Measurements from ENCODE around the gene ELAVL3. TPM values are rescaled to one million over a fixed set of nuclear protein-coding genes. Genes with fewer than 3 reads are reported as not detected.

ELAVL3 gene
- total and polyA plus RNA-seq, 2 of the 8 experiments (the other 6 are each of a cell fraction or from before 2014, with no cell fraction given), result 0.80 to 1.0 TPM

DNA sequence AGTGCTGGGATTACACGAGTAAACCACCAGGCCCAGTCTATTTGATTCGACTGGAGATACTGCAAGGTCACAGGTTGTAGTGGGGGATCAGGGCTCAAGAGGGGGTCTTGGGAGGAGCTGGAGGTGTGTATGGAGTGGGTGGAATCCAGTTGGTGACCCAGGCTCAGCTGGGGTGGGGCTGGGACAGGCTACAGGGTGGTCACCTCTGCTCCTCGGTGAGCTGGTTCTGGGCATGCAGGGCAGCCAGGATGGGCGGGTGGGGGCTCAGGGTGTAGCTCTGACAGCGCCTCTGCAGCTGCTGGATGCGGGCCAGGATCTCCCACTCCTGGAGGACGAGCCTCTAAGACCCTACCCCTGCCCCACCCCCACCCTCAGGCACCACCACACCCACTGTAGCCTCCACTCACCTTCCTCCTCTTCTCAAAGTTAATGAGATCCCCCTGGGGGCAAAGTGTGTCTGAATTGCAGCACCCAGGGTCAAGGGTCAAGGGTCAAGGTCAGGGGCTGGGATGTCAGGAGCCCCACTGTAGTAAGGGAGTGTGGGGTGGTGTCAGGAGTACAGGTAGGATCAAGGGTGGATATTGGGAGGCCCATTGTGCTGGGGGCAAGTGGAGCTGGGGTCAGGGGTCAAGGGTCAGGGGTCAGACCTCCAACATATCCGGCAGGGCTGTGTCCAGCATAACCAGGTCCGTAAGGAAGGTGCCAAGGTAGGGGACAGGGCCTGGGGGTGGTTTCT is 78.9 kb downstream of the ELAVL3 start:
- POLR2A ChIA-PET (ENCODE audit: partially characterized antibody), result interaction anchor here (0.7 to 3.2 kb wide), 6 partner anchors 8 to 39 kb away, joined by 3 to 11 read pairs (median 6); partner anchors contain the start of genes EPOR and RGL3
- TF ChIP-seq SIN3A (conservative IDR thresholded peaks at IDR 0.05 in 1 of 2, IDR thresholded peaks at IDR 0.05 in 1 of 2; ENCODE audit: low read depth in 1 of 2, low read length in 2 of 2) (no peak), PHF8 (conservative IDR thresholded peaks at IDR 0.05; ENCODE audit: low read depth, low read length) (no peak), SP4 (IDR thresholded peaks at IDR 0.05; ENCODE audit: low read length) (no peak), BCL11A (IDR thresholded peaks at IDR 0.05; ENCODE audit: low read depth in 2 of 2, low read length in 2 of 2) (no peak)
- CTCF ChIA-PET (ENCODE audit: partially characterized antibody), result interaction anchor here (1.1 to 3.5 kb wide), 5 partner anchors 8 to 474 kb away, joined by 3 to 15 read pairs (median 8); partner anchors contain the start of genes EPOR, TIMM29 and YIPF2

More for the DNA sequence above, 78.9 kb downstream of the ELAVL3 start:
- Histone ChIP-seq H3K79me2 (ENCODE audit: control insufficient read depth in 1 of 2, insufficient read depth in 2 of 2, low read length in 2 of 2) (no peaks in the 10 kb centered on the region), H3K36me3 (ENCODE audit: control insufficient read depth in 2 of 4, insufficient read depth in 4 of 4, low read length in 3 of 4) (peaks cover 0 to 28% (median 11%) of the 10 kb centered on the region in 4 experiments; a peak in 6 of 8 replicates), H3K4me3 (ENCODE audit: extremely low read depth in 1 of 4, insufficient read depth in 2 of 4, low read depth in 3 of 4, low read length in 4 of 4) (no peak overlapping the region), H2BK120ac (replicated peaks; ENCODE audit: low read depth, low read length) (no peak overlapping the region), H2AK5ac (ENCODE audit: low read depth, low read length) (no peak overlapping the region), H4K8ac (ENCODE audit: extremely low read depth, insufficient read depth, low read length) (no peak overlapping the region), H3K23ac (ENCODE audit: insufficient read length) (no peak overlapping the region), H3K79me1 (ENCODE audit: low read depth, low read length) (no peaks in the 10 kb centered on the region), H3K23me2 (ENCODE audit: low read depth, low read length) (peaks cover 1% of the 10 kb centered on the region; the same call in 1 of the 2 replicates), H3K4ac (replicated peaks; ENCODE audit: insufficient read length, low read depth, low read length) (no peak overlapping the region), H3K27ac (ENCODE audit: low read depth, low read length) (no peak overlapping the region), H3K9me3 (ENCODE audit: insufficient read depth in 2 of 2, low read depth in 1 of 2, low read length in 1 of 2) (no peaks in the 10 kb centered on the region), H3K4me1 (replicated peaks in 1 of 4; ENCODE audit: control insufficient read depth in 3 of 4, insufficient read depth in 4 of 4, low read length in 3 of 4) (peaks cover 0 to 6% (median under 1%) of the 10 kb centered on the region in 4 experiments; a peak in 4 of 7 replicates), H3K18ac (ENCODE audit: extremely low read depth, low read length) (no peak overlapping the region), H3K4me2 (ENCODE audit: insufficient read depth in 1 of 2, low read depth in 2 of 2, low read length in 2 of 2) (no peak overlapping the region), H2BK20ac (ENCODE audit: low read length) (no peak overlapping the region), H4K5ac (ENCODE audit: insufficient read length, low read depth, low read length) (no peak overlapping the region), H3K56ac (replicated peaks; ENCODE audit: insufficient read length, low read depth, low read length) (no peak overlapping the region), H2BK12ac (ENCODE audit: low read depth, low read length) (no peak overlapping the region), H2AFZ (ENCODE audit: low read length) (no peak overlapping the region), H4K20me1 (replicated peaks in 1 of 2; ENCODE audit: control insufficient read depth in 1 of 2, insufficient read depth in 2 of 2, low read length in 2 of 2) (no peaks in the 10 kb centered on the region), H2BK5ac (ENCODE audit: low read depth, low read length) (no peak overlapping the region), H3K14ac (ENCODE audit: insufficient read length) (no peak overlapping the region), H3K27me3 (replicated peaks in 1 of 4; ENCODE audit: control insufficient read depth in 3 of 4, extremely low read depth in 1 of 4, insufficient read depth in 3 of 4, low read length in 3 of 4) (no peaks in the 10 kb centered on the region), H3K9ac (replicated peaks in 1 of 4; ENCODE audit: extremely low read depth in 1 of 4, low read depth in 3 of 4, low read length in 3 of 4) (no peak overlapping the region), H2BK15ac (ENCODE audit: low read length) (no peak overlapping the region), H4K91ac (replicated peaks; ENCODE audit: insufficient read length, low read length) (no peak overlapping the region)
- DNase-seq (ENCODE audit: low read depth in 1 of 2, low spot score in 2 of 2) (no peak), FAIRE-seq (no peak)
- 89% methylated on average over 5 of the region's 9 CpGs; no CpG with 5 or more reads in 1 of the 2 experiments for WGBS, 2 experiments (ENCODE audit: extremely low coverage in 1 of 2, insufficient coverage in 1 of 2, insufficient read length in 1 of 2, insufficient replicate concordance in 2 of 2, low coverage in 1 of 2, low lambda C conversion rate in 2 of 2, missing lambda C conversion rate in 1 of 2)
